HepG2 (cell line): ENCODE results near the gene MIGA2. TPM values are rescaled to one million over a fixed set of nuclear protein-coding genes. Genes with fewer than 3 reads are reported as not detected.
A peak's percentile ranks its signal among the peaks of the same experiment; 100 is the strongest.

Source experiments
- GABPB1 ChIP-seq: IDR thresholded peaks from 2 replicates; pipeline ENCODE4 v1.6.1; 2016; ENCODE audit warnings: mild to moderate bottlenecking, missing genetic modification reagents, moderate library complexity, missing compliant biosample characterization
- KDM2A ChIP-seq: sonication (generic); formaldehyde crosslinking; IDR thresholded peaks from 2 replicates; pipeline ENCODE4 v1.4.0; 2020; ENCODE audit warnings: low read depth, missing genetic modification reagents, borderline replicate concordance
- KDM3A ChIP-seq: IDR thresholded peaks from 2 replicates; pipeline ENCODE4 v1.6.1; 2018; ENCODE audit warnings: low read depth, missing compliant biosample characterization
- MYC ChIP-seq: sonication (generic); formaldehyde crosslinking; IDR thresholded peaks from 2 replicates; pipeline ENCODE4 v1.9.0; 2021; ENCODE audit warnings: missing genetic modification reagents, borderline replicate concordance
- MYNN ChIP-seq: sonication (generic); formaldehyde crosslinking; IDR thresholded peaks from 2 replicates; pipeline ENCODE4 v1.4.0; 2020; ENCODE audit warnings: mild to moderate bottlenecking, low read depth, missing genetic modification reagents
- SMAD3 ChIP-seq: sonication (generic); formaldehyde crosslinking; IDR thresholded peaks from 2 replicates; pipeline ENCODE4 v1.4.0; 2020; ENCODE audit warnings: missing genetic modification reagents
- SYNCRIP ChIP-seq: fragments of 200-400 bp; formaldehyde crosslinking; IDR thresholded peaks from 2 replicates; pipeline ENCODE4 v1.6.1; 2018; ENCODE audit warnings: mild to moderate bottlenecking, low read depth, low read length; ENCODE audit not compliant: insufficient read depth
- ZNF230 ChIP-seq: sonication (generic); formaldehyde crosslinking; IDR thresholded peaks from 2 replicates; pipeline ENCODE4 v1.4.0; 2020; ENCODE audit warnings: mild to moderate bottlenecking, missing genetic modification reagents
- ZNF263 ChIP-seq: sonication (generic); formaldehyde crosslinking; IDR thresholded peaks from 2 replicates; pipeline ENCODE4 v1.4.0; 2020; ENCODE audit warnings: missing genetic modification reagents
- ZNF501 ChIP-seq: sonication (generic); formaldehyde crosslinking; IDR thresholded peaks from 2 replicates; pipeline ENCODE4 v1.5.1; 2020; ENCODE audit warnings: mild to moderate bottlenecking, moderate library complexity, missing genetic modification reagents
- ZNF607 ChIP-seq: sonication (generic); formaldehyde crosslinking; IDR thresholded peaks from 2 replicates; pipeline ENCODE4 v1.5.1; 2020; ENCODE audit warnings: missing genetic modification reagents, mild to moderate bottlenecking, borderline replicate concordance
- ZNF792 ChIP-seq: IDR thresholded peaks from 2 replicates; pipeline ENCODE4 v1.6.1; 2016
- polyA plus RNA-seq, 8 experiments: library from polyadenylated mRNA; depleted of rRNA in 3 of 8; stranded (reverse) in 7 of 8; unstranded in 1 of 8; fragments of >200 nt; fragmentation: Illumina TruSeq in 4 of 8; extraction: Trizol in 4 of 8; gene quantifications; 2 replicates each; pipeline versions ENCODE4 v1.2.1 to v1.2.3, GENCODE V29; 2011 to 2016; ENCODE audit warnings: low read depth in 4 of 8, missing spikeins in 1 of 8, mixed read lengths in 1 of 8; ENCODE audit not compliant: insufficient read depth in 1 of 8
- total RNA-seq, 5 experiments: library from RNA; depleted of rRNA; stranded (reverse); fragments of >200 nt; fragmentation: Illumina TruSeq; extraction: Trizol; gene quantifications; 2 replicates each; pipeline ENCODE4 v1.2.3, GENCODE V29; 2016; ENCODE audit warnings: low read depth in 1 of 5
- TF ChIP-seq, protein P1 (sequence below): sonication (generic); formaldehyde crosslinking; IDR thresholded peaks from 2 replicates; pipeline ENCODE4 v1.9.0; 2021; ENCODE audit warnings: missing genetic modification reagents, borderline replicate concordance
- TF ChIP-seq, protein P2 (sequence below): IDR thresholded peaks from 2 replicates; pipeline ENCODE4 v1.6.1; 2016; ENCODE audit warnings: low read depth
- TF ChIP-seq, protein P3 (sequence below): sonication (generic); formaldehyde crosslinking; conservative IDR thresholded peaks from 2 replicates; pipeline ENCODE4 v1.8.0; 2022; ENCODE audit warnings: mild to moderate bottlenecking, moderate library complexity, missing genetic modification reagents
- TF ChIP-seq, protein P4 (sequence below): sonication (generic); formaldehyde crosslinking; IDR thresholded peaks from 2 replicates; pipeline ENCODE4 v1.5.0; 2020; ENCODE audit warnings: mild to moderate bottlenecking, missing genetic modification reagents, borderline replicate concordance
- TF ChIP-seq, protein P5 (sequence below): sonication (generic); formaldehyde crosslinking; IDR thresholded peaks from 2 replicates; pipeline ENCODE4 v1.4.0; 2020; ENCODE audit warnings: low read depth, mild to moderate bottlenecking, missing genetic modification reagents
- TF ChIP-seq, protein P6 (sequence below): sonication (generic); formaldehyde crosslinking; IDR thresholded peaks from 2 replicates; pipeline ENCODE4 v1.4.0; 2020; ENCODE audit warnings: missing genetic modification reagents

Gene MIGA2
- total and polyA plus RNA-seq, 2 of the 13 experiments (the other 11 are each of a cell fraction or from before 2014, with no cell fraction given): 10.8 to 17.1 TPM

DNA sequence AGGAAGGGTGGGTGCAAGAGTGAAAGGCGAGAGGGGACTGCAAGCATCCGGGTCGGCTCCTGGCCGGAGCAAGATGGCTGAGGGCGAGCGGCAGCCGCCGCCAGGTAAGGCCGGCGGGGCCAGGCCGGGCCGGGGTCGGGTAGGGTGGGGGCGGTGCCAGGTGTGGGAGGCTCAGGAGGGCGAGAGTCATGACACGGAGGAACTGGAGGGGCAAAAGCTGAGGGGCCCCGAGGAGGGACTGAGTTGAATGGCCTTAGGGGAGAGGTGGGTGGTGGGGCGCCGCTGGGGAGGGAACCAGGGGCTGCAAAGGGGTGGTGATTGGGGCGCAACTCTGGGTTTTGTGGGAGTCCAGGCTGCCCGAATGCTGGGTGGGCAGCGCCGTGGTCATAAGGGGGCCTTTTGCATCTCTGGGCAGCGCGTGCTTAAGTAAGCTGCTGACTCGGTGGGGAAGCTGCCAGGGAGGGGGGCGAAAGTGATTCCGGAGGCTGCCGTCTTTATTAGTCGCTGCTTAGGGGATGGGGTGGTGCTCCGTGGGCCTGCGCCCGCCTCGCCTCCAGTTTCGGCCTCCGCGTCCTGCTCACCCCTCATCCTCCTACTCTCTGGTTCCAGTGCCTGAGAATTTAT, 75.2 kb downstream of the MIGA2 start (continued):
- TF ChIP-seq, protein P1, sequence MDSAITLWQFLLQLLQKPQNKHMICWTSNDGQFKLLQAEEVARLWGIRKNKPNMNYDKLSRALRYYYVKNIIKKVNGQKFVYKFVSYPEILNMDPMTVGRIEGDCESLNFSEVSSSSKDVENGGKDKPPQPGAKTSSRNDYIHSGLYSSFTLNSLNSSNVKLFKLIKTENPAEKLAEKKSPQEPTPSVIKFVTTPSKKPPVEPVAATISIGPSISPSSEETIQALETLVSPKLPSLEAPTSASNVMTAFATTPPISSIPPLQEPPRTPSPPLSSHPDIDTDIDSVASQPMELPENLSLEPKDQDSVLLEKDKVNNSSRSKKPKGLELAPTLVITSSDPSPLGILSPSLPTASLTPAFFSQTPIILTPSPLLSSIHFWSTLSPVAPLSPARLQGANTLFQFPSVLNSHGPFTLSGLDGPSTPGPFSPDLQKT (CRISPR knock-in tag): no peak
- TF ChIP-seq ZNF263: peak; percentile 26; the same call in 1 of the 2 replicates
- TF ChIP-seq, protein P2, sequence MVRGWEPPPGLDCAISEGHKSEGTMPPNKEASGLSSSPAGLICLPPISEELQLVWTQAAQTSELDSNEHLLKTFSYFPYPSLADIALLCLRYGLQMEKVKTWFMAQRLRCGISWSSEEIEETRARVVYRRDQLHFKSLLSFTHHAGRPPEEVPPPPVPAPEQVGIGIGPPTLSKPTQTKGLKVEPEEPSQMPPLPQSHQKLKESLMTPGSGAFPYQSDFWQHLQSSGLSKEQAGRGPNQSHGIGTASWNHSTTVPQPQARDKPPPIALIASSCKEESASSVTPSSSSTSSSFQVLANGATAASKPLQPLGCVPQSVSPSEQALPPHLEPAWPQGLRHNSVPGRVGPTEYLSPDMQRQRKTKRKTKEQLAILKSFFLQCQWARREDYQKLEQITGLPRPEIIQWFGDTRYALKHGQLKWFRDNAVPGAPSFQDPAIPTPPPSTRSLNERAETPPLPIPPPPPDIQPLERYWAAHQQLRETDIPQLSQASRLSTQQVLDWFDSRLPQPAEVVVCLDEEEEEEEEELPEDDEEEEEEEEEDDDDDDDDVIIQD (CRISPR knock-in tag): no peak
- TF ChIP-seq MYNN: no peak
- TF ChIP-seq KDM2A: no peak; the same call in 1 of the 2 replicates
- TF ChIP-seq MYC: no peak
- TF ChIP-seq, protein P3, sequence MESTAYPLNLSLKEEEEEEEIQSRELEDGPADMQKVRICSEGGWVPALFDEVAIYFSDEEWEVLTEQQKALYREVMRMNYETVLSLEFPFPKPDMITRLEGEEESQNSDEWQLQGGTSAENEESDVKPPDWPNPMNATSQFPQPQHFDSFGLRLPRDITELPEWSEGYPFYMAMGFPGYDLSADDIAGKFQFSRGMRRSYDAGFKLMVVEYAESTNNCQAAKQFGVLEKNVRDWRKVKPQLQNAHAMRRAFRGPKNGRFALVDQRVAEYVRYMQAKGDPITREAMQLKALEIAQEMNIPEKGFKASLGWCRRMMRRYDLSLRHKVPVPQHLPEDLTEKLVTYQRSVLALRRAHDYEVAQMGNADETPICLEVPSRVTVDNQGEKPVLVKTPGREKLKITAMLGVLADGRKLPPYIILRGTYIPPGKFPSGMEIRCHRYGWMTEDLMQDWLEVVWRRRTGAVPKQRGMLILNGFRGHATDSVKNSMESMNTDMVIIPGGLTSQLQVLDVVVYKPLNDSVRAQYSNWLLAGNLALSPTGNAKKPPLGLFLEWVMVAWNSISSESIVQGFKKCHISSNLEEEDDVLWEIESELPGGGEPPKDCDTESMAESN (CRISPR knock-in tag): no peak
- TF ChIP-seq, protein P4, sequence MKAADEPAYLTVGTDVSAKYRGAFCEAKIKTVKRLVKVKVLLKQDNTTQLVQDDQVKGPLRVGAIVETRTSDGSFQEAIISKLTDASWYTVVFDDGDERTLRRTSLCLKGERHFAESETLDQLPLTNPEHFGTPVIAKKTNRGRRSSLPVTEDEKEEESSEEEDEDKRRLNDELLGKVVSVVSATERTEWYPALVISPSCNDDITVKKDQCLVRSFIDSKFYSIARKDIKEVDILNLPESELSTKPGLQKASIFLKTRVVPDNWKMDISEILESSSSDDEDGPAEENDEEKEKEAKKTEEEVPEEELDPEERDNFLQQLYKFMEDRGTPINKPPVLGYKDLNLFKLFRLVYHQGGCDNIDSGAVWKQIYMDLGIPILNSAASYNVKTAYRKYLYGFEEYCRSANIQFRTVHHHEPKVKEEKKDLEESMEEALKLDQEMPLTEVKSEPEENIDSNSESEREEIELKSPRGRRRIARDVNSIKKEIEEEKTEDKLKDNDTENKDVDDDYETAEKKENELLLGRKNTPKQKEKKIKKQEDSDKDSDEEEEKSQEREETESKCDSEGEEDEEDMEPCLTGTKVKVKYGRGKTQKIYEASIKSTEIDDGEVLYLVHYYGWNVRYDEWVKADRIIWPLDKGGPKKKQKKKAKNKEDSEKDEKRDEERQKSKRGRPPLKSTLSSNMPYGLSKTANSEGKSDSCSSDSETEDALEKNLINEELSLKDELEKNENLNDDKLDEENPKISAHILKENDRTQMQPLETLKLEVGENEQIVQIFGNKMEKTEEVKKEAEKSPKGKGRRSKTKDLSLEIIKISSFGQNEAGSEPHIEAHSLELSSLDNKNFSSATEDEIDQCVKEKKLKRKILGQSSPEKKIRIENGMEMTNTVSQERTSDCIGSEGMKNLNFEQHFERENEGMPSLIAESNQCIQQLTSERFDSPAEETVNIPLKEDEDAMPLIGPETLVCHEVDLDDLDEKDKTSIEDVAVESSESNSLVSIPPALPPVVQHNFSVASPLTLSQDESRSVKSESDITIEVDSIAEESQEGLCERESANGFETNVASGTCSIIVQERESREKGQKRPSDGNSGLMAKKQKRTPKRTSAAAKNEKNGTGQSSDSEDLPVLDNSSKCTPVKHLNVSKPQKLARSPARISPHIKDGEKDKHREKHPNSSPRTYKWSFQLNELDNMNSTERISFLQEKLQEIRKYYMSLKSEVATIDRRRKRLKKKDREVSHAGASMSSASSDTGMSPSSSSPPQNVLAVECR (CRISPR knock-in tag): no peak; the same call in 1 of the 2 replicates
- peak; percentile 82; the same call in 1 of the 2 replicates for TF ChIP-seq ZNF501 (CRISPR knock-in tag)
- no peak for TF ChIP-seq SYNCRIP
- TF ChIP-seq, protein P5, sequence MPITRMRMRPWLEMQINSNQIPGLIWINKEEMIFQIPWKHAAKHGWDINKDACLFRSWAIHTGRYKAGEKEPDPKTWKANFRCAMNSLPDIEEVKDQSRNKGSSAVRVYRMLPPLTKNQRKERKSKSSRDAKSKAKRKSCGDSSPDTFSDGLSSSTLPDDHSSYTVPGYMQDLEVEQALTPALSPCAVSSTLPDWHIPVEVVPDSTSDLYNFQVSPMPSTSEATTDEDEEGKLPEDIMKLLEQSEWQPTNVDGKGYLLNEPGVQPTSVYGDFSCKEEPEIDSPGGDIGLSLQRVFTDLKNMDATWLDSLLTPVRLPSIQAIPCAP (CRISPR knock-in tag): no peak
- 0 out of 2 replicates have a peak, but pooled peaks have one; percentile 6 for TF ChIP-seq SMAD3 (CRISPR knock-in tag)
- TF ChIP-seq KDM3A: no peak
- TF ChIP-seq ZNF230: no peak
- peak; percentile 25; the same call in 1 of the 2 replicates for TF ChIP-seq GABPB1
- TF ChIP-seq, protein P6, sequence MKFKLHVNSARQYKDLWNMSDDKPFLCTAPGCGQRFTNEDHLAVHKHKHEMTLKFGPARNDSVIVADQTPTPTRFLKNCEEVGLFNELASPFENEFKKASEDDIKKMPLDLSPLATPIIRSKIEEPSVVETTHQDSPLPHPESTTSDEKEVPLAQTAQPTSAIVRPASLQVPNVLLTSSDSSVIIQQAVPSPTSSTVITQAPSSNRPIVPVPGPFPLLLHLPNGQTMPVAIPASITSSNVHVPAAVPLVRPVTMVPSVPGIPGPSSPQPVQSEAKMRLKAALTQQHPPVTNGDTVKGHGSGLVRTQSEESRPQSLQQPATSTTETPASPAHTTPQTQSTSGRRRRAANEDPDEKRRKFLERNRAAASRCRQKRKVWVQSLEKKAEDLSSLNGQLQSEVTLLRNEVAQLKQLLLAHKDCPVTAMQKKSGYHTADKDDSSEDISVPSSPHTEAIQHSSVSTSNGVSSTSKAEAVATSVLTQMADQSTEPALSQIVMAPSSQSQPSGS: 0 out of 2 replicates have a peak, but pooled peaks have one; percentile 4
- TF ChIP-seq ZNF792 (CRISPR knock-in tag): no peak
- TF ChIP-seq ZNF607 (CRISPR knock-in tag): no peak
